Measurements from ENCODE around the gene MKRN2OS. TPM values are rescaled to one million over a fixed set of nuclear protein-coding genes. Genes with fewer than 3 reads are reported as not detected.
A peak's percentile ranks its signal among the peaks of the same experiment; 100 is the strongest.

The MKRN2OS gene
- total RNA-seq, 2 donors from 2014 or later: not detected

DNA sequence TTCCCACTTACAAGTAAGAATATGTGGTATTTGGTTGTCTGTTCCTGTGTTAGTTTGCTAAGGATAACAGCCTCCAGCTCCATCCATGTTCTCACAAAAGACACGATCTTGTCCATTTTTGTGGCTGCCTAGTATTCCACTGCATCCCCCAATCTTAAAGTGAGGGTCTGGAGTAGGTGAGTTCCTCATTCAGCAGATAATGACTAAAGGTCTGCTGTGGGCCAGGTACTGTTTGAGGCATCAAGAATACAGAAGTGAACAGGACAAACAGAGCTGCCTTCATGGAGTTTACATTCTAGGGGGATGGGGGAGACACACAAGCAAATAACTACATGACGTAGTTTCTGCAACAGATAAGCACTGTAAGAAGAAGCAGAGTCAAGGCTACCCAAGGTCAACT is 24.3 kb downstream of the MKRN2OS start:
- Histone ChIP-seq H3K27me3 (replicated peaks; ENCODE audit: insufficient read depth) (no peaks in the 10 kb centered on the region), H3K4me1 (ENCODE audit: control insufficient read depth in 1 of 2, low read depth in 2 of 2) (no peaks in the 10 kb centered on the region), H3K27ac (no peak overlapping the region), H3K4me3 (no peak overlapping the region), H3K9me3 (no peaks in the 10 kb centered on the region), H3K36me3 (no peaks in the 10 kb centered on the region)
- TF ChIP-seq, protein P1, sequence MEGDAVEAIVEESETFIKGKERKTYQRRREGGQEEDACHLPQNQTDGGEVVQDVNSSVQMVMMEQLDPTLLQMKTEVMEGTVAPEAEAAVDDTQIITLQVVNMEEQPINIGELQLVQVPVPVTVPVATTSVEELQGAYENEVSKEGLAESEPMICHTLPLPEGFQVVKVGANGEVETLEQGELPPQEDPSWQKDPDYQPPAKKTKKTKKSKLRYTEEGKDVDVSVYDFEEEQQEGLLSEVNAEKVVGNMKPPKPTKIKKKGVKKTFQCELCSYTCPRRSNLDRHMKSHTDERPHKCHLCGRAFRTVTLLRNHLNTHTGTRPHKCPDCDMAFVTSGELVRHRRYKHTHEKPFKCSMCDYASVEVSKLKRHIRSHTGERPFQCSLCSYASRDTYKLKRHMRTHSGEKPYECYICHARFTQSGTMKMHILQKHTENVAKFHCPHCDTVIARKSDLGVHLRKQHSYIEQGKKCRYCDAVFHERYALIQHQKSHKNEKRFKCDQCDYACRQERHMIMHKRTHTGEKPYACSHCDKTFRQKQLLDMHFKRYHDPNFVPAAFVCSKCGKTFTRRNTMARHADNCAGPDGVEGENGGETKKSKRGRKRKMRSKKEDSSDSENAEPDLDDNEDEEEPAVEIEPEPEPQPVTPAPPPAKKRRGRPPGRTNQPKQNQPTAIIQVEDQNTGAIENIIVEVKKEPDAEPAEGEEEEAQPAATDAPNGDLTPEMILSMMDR (IDR thresholded peaks at IDR 0.05): no peak
- no peak for DNase-seq (ENCODE audit: low spot score)
- ATAC-seq (ENCODE audit: insufficient number of reproducible peaks, low FRiP score, low read depth): no peak

DNA sequence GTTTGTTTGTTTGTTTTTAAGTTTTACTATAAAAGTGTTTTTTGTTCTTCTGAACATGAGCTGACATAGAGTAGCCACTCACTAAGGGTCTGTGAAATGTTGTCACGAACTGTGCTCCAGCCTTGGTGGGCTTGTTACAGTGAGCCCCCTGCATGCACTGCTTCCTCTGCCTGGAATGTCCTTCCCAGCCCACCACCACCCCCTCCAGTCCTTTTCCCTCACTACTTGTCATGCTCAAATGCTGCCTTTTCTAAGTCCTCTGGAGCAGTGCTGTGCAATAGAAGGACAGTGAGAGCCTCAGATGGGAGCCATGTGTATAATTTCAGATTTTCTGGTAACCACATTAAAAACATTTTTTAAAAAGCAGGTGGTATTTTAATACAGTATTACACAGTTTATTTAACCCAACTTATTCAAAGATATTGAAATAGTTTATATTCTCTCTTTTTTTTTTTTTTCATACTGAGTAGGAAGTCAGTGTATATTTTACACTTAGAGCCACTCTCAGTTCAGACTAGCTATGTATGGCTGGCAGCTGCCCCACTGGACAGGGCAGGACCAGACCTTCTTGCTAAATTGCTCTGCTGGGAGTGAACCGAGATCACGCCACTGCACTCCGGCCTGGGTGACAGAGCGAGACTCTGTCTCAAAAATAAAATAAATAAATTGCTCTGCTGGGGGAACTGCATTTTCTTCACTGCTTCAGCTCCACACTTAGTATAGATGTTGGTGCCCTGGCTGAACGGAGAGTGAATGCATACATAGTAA is 26.9 kb downstream of the MKRN2OS start:
- Histone ChIP-seq H3K4me3 (no peak overlapping the region), H3K27ac (no peak overlapping the region), H3K36me3 (no peaks in the 10 kb centered on the region), H3K27me3 (replicated peaks; ENCODE audit: insufficient read depth) (no peaks in the 10 kb centered on the region), H3K9me3 (no peaks in the 10 kb centered on the region), H3K4me1 (ENCODE audit: control insufficient read depth in 1 of 2, low read depth in 2 of 2) (peaks cover 0 to 9% of the 10 kb centered on the region in 2 donors)
- no peak for ATAC-seq (ENCODE audit: insufficient number of reproducible peaks, low FRiP score, low read depth)
- DNase-seq (ENCODE audit: low spot score): no peak
- TF ChIP-seq, protein P1 (IDR thresholded peaks at IDR 0.05): no peak

DNA sequence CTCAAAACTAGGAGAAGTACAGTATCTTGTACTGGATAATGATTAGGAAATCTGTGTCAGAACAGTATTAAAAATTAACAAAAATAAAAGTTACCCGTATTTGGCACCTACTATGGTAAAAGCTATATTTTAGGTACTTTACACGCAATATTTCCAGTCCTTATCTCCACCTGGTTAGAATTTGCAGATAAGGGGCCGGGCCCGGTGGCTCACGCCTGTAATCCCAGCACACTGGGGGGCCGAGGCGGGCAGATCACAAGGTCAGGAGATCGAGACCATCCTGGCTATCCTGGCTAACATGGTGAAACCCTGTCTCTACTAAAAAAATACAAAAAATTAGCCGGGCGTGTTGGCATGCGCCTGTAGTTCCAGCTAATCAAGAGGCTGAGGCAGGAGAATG is 28.4 kb downstream of the MKRN2OS start:
- Histone ChIP-seq H3K27ac (no peak overlapping the region), H3K27me3 (replicated peaks; ENCODE audit: insufficient read depth) (no peaks in the 10 kb centered on the region), H3K9me3 (no peaks in the 10 kb centered on the region), H3K4me1 (ENCODE audit: control insufficient read depth in 1 of 2, low read depth in 2 of 2) (peaks cover 0 to 15% of the 10 kb centered on the region in 2 donors), H3K36me3 (no peaks in the 10 kb centered on the region), H3K4me3 (no peak overlapping the region)
- TF ChIP-seq, protein P1 (IDR thresholded peaks at IDR 0.05): no peak
- ATAC-seq (ENCODE audit: insufficient number of reproducible peaks, low FRiP score, low read depth) (no peak), DNase-seq (ENCODE audit: low spot score) (no peak)

DNA sequence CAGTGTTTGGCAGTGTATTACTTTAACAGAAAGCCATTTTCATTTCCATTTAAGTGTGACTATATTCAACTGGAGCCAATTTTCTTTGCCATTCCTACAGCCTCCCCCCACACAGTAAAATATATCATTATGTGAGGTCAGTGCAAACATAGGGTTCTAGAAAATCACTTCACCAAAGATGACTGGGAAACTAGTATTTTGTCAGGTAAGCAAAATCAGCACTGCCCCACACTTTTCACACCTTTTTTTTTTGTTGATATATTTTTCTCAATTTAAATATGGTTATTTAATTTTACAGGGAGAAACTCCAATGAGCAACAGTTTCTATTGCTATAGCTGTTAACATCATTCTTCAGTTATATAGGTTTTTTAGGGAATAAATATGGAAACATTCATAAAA is 29.7 kb downstream of the MKRN2OS start:
- Histone ChIP-seq H3K4me3 (no peak overlapping the region), H3K9me3 (no peaks in the 10 kb centered on the region), H3K4me1 (ENCODE audit: control insufficient read depth in 1 of 2, low read depth in 2 of 2) (peaks cover 0 to 15% of the 10 kb centered on the region in 2 donors), H3K36me3 (no peaks in the 10 kb centered on the region), H3K27me3 (replicated peaks; ENCODE audit: insufficient read depth) (no peaks in the 10 kb centered on the region), H3K27ac (no peak overlapping the region)
- no peak for ATAC-seq (ENCODE audit: insufficient number of reproducible peaks, low FRiP score, low read depth)
- no peak for DNase-seq (ENCODE audit: low spot score)
- TF ChIP-seq, protein P1 (IDR thresholded peaks at IDR 0.05): no peak

DNA sequence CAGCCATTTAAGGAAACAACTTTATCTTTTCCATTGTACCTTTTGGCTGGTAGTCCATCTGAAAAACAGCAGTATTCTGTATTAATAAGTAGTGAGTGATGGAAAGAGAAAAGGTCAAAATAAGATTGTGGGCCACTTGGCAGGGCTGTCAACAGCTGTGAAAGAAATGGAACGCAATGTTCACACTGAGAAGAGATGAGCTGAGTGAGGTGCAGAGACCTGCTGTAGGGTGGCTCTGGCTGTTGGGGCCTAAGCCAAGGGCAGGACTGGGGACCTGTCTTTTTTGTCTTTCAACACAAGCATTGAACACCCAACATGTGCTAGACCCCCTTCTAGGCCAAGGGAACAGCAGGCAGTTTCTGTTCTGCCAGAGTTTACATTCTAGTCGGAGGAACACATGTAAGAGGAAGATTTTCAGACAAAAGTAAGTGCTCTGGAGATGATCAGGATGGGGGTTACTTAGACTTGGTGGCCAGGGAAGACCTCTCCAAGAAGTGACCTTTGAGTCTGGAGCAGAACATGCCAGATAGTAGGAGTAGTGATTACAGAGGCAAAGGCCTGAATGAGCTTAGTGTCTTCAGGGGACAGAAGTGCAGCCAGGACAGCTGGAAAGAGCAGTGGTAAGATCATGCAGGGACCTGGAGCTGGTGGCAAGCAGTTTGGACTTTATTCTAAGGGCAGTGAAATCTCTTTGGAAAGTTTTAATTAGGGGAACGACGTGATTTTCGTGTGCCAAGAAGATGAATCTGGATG is 31.4 kb downstream of the MKRN2OS start:
- H3K27me3 ChIP-seq (replicated peaks; ENCODE audit: insufficient read depth): no peaks in the 10 kb centered on the region
- ATAC-seq (ENCODE audit: insufficient number of reproducible peaks, low FRiP score, low read depth) (no peak), DNase-seq (ENCODE audit: low spot score) (no peak)
- H3K27ac ChIP-seq: peak overlapping the region; percentile 5 to 55
- no peaks in the 10 kb centered on the region for H3K9me3 ChIP-seq
- TF ChIP-seq, protein P1 (IDR thresholded peaks at IDR 0.05): no peak
- H3K4me3 ChIP-seq: no peak overlapping the region
- no peaks in the 10 kb centered on the region for H3K36me3 ChIP-seq
- peaks cover 4 to 23% of the 10 kb centered on the region in 2 donors for H3K4me1 ChIP-seq (ENCODE audit: control insufficient read depth in 1 of 2, low read depth in 2 of 2)
